ENCODE measurements around the gene CD274. TPM values are rescaled to one million over a fixed set of nuclear protein-coding genes. Genes with fewer than 3 reads are reported as not detected.

The CD274 gene
- total and polyA plus RNA-seq, 2 donors (not counting 3 experiments of a cell fraction or from before 2014, with no cell fraction given) = 25.4 to 26.8 TPM

DNA sequence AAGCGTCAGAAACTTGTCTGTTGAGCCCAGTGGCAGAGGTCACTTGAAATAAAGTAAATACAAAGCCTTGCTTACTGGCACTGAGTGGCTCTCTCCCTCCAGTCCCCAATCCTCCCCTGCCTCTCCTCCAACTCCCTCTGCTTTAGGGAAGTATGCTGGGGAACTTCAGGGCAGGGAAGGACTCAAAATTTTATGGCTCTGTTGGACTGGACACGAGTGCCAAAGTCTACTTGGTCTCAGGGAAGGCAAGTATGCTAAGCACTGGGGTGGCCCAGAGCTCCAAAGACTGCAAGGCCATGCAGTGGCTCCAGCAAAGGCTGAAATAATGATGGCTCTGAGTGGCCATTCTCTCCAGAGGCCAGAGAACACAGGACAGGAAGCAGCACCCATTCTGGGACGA lies 22.2 kb upstream of the CD274 start:
- Histone ChIP-seq H3K4me2 (ENCODE audit: insufficient read depth, low read length) (no peak overlapping the region), H3K27ac (ENCODE audit: insufficient read depth, low read depth, low read length) (no peak overlapping the region), H3K9me1 (replicated peaks; ENCODE audit: control insufficient read depth, extremely low read depth, insufficient read depth, low read length) (no peaks in the 10 kb centered on the region), H3K36me3 (ENCODE audit: control insufficient read depth in 2 of 2, extremely low read depth in 1 of 2, insufficient read depth in 2 of 2, low read length in 2 of 2) (no peaks in the 10 kb centered on the region), H3K79me2 (ENCODE audit: control insufficient read depth, insufficient read depth, low read length) (no peaks in the 10 kb centered on the region), H4K20me1 (replicated peaks; ENCODE audit: control insufficient read depth, extremely low read depth, insufficient read depth, low read length) (no peaks in the 10 kb centered on the region), H3K4me1 (ENCODE audit: control insufficient read depth, extremely low read depth, insufficient read depth, low read length) (no peaks in the 10 kb centered on the region), H3K9ac (replicated peaks; ENCODE audit: extremely low read depth, insufficient read depth, low read length) (no peak overlapping the region), H3K27me3 (ENCODE audit: control insufficient read depth in 2 of 2, insufficient read depth in 2 of 2, low read length in 2 of 2) (no peaks in the 10 kb centered on the region), H2AFZ (ENCODE audit: low read depth, low read length) (no peak overlapping the region), H3K9me3 (replicated peaks; ENCODE audit: control insufficient read depth, insufficient read depth, low read length) (no peaks in the 10 kb centered on the region), H3K4me3 (replicated peaks in 1 of 3; ENCODE audit: insufficient read depth in 1 of 3, low read depth in 1 of 3, low read length in 3 of 3) (no peak overlapping the region)
- TF ChIP-seq POLR2A (IDR thresholded peaks at IDR 0.05; ENCODE audit: low read depth, low read length) = no peak
- TF ChIP-seq FOS (IDR thresholded peaks at IDR 0.05; ENCODE audit: borderline replicate concordance, insufficient read depth, low read length) = no peak
- TF ChIP-seq EZH2 (IDR thresholded peaks at IDR 0.05; ENCODE audit: borderline replicate concordance, low read depth, low read length, severe bottlenecking) = no peak
- no peak for TF ChIP-seq JUN (IDR thresholded peaks at IDR 0.05; ENCODE audit: borderline replicate concordance, insufficient read depth, insufficient read length, low read depth)
- no peak for TF ChIP-seq POLR2AphosphoS5 (IDR thresholded peaks at IDR 0.05; ENCODE audit: insufficient read depth, low read depth, low read length)
- TF ChIP-seq, protein P1, sequence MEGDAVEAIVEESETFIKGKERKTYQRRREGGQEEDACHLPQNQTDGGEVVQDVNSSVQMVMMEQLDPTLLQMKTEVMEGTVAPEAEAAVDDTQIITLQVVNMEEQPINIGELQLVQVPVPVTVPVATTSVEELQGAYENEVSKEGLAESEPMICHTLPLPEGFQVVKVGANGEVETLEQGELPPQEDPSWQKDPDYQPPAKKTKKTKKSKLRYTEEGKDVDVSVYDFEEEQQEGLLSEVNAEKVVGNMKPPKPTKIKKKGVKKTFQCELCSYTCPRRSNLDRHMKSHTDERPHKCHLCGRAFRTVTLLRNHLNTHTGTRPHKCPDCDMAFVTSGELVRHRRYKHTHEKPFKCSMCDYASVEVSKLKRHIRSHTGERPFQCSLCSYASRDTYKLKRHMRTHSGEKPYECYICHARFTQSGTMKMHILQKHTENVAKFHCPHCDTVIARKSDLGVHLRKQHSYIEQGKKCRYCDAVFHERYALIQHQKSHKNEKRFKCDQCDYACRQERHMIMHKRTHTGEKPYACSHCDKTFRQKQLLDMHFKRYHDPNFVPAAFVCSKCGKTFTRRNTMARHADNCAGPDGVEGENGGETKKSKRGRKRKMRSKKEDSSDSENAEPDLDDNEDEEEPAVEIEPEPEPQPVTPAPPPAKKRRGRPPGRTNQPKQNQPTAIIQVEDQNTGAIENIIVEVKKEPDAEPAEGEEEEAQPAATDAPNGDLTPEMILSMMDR (IDR thresholded peaks at IDR 0.05; ENCODE audit: extremely low read depth in 1 of 2, insufficient read depth in 1 of 2, low read depth in 1 of 2, low read length in 2 of 2) = no peak
- TF ChIP-seq, protein P2, sequence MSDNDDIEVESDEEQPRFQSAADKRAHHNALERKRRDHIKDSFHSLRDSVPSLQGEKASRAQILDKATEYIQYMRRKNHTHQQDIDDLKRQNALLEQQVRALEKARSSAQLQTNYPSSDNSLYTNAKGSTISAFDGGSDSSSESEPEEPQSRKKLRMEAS (IDR thresholded peaks at IDR 0.05; ENCODE audit: insufficient read depth, insufficient read length) = no peak
- TF ChIP-seq GATA2 (IDR thresholded peaks at IDR 0.05; ENCODE audit: insufficient read depth, insufficient read length, low read depth, low read length) = no peak
- TF ChIP-seq MYC (IDR thresholded peaks at IDR 0.05; ENCODE audit: low read depth, low read length) = no peak
- intact Hi-C loops (cut with micrococcal nuclease) = no loop called here
- DNase-seq (ENCODE audit: low read depth, low spot score) (no peak), FAIRE-seq (no peak)
- BruUV-seq (replicated peaks) = no TSS peak
- POLR2A ChIA-PET = no interaction called here
- CTCF ChIA-PET = interaction anchor here (0.9 to 6.5 kb wide), 2 partner anchors 241 to 668 kb away, joined by 3 to 151 read pairs; partner anchors contain the start of gene INSL6
- dilution Hi-C loops (cut with MboI; ENCODE audit: extremely low pct_ligation_motif_present, low sequenced_read_pairs) = loop anchor here (25.0 kb wide), 1 partner anchor 241 kb away; the partner anchor contains the start of gene INSL6

Data from endothelial cell of umbilical vein (primary cell).